Adrenal gland (tissue), 12 donors: ENCODE data around the gene LAMP1. TPM values are rescaled to one million over a fixed set of nuclear protein-coding genes. Genes with fewer than 3 reads are reported as not detected.

Experiments
- DNase-seq, 7 donors: peaks; one replicate each; pipeline ENCODE4 v3.0.0-alpha.2; 2019 to 2020
- H3K27ac ChIP-seq, 5 donors: fragments of 200-600 bp; sonication (generic) in 4 of 5; 1 replicate in 3 of 5; 2 replicates in 2 of 5; pipeline versions ENCODE4 v1.5.1 to v1.8.0; 2016 to 2020; ENCODE audit warnings: mild to moderate bottlenecking in 1 of 5
- H3K27me3 ChIP-seq: fragments of 200-600 bp; 2 replicates; pipeline ENCODE4 v1.8.0; 2021
- H3K36me3 ChIP-seq, 2 donors: fragments of 200-600 bp; replicated peaks in 1 of 2; 1 replicate in 1 of 2; 2 replicates in 1 of 2; pipeline versions ENCODE4 v1.5.1 to v1.8.0; 2018 to 2022
- H3K4me1 ChIP-seq, 2 donors: fragments of 200-600 bp; replicated peaks in 1 of 2; 1 replicate in 1 of 2; 2 replicates in 1 of 2; pipeline versions ENCODE4 v1.5.1 to v1.8.0; 2018 to 2021
- H3K4me3 ChIP-seq, 4 donors: fragments of 200-600 bp; sonication (generic) in 3 of 4; one replicate each; pipeline ENCODE4 v1.5.1; 2016 to 2018
- H3K9me3 ChIP-seq, 3 donors: fragments of 200-600 bp; sonication (generic) in 1 of 3; replicated peaks in 1 of 3; 1 replicate in 2 of 3; 2 replicates in 1 of 3; pipeline versions ENCODE4 v1.5.1 to v1.8.0; 2016 to 2021
- CTCF ChIP-seq, 6 experiments: fragments of 450-650 bp in 4 of 6; fragments of 200-600 bp in 2 of 6; sonication (generic) in 1 of 6; IDR thresholded peaks; 1 replicate in 5 of 6; 2 replicates in 1 of 6; pipeline versions ENCODE4 v1.5.1 to v1.8.0; 2016 to 2021; ENCODE audit warnings: antibody characterized with exemption in 6 of 6, mild to moderate bottlenecking in 2 of 6, moderate library complexity in 1 of 6
- POLR2A ChIP-seq, 2 donors: fragments of 450-650 bp; IDR thresholded peaks; one replicate each; pipeline ENCODE4 v1.6.1; 2017; ENCODE audit warnings: antibody characterized with exemption in 2 of 2, mild to moderate bottlenecking in 2 of 2, moderate library complexity in 1 of 2
- WGBS, 4 donors: extraction: QIAGEN DNeasy Blood & Tissue Kit in 2 of 4; methylation state at CpG; one replicate each; pipeline versions ENCODE4 v1.1.5 to v1.1.7; 2013 to 2017; 5-methylcytosine and 5-hydroxymethylcytosine counted together
- intact Hi-C, 2 donors: fragments of 100-400 bp; cut with DNase I; formaldehyde crosslinking; loops; one replicate each; pipeline versions ENCODE4 v1.14.1 to v1.15.0; 2022 to 2023
- polyA plus RNA-seq, 3 donors: library from polyadenylated mRNA; stranded (reverse); fragments of 200-250 nt in 2 of 3; fragments of 350-450 nt in 1 of 3; fragmentation: Illumina TruSeq in 1 of 3; extraction: RNeasy Lipid Tissue Mini Kit (QIAGEN cat#74804) in 1 of 3; gene quantifications; one replicate each; pipeline ENCODE4 v1.2.3, GENCODE V29; 2013 to 2014
- total RNA-seq, 9 donors: library from RNA; depleted of rRNA in 4 of 9; stranded (reverse); fragments of >200 nt in 4 of 9; fragments of 120-200 nt in 1 of 9; fragmentation: NEBNext Ultra II Directional in 1 of 9; extraction: Animal tissue kit (Norgen Biotek cat#: 25700) in 1 of 9; gene quantifications; one replicate each; pipeline versions ENCODE4 v1.1.0 to v1.2.4, GENCODE V29; 2013 to 2023
- donor health status: healthy with polysubstance abuse.
- donor health status: Bipolar disorder and iron deficiency.
- donor health status: DM: yes; HTN: yes; CAD: no.
- donor health status: DM: no; HTN: no; CAD: no.
- donor health status: DM: no; HTN: no; CAD: no.
- donor health status: DM: yes; HTN: yes; CAD: no.

LAMP1 gene
- total and polyA plus RNA-seq, 12 donors, result 40.6 to 267 (median 172) TPM

- H3K36me3 ChIP-seq, result no peaks in the 10 kb centered on the region
- H3K4me3 ChIP-seq, result peak overlapping the region in 2 of 4 donors; percentile 12 to 74
- H3K27me3 ChIP-seq, result no peaks in the 10 kb centered on the region
- 3 to 8% (median 7%) methylated on average over 22 to 35 of the region's 41 CpGs for WGBS, 4 donors
- H3K4me1 ChIP-seq, result peaks cover 8 to 9% of the 10 kb centered on the region in 2 donors
- peak in 4 of 7 donors; percentile 13 to 55 (median 44) for DNase-seq
- no peak for TF ChIP-seq CTCF (IDR thresholded peaks at IDR 0.05)
- intact Hi-C loops, result no loop called here
- H3K27ac ChIP-seq, result peak overlapping the region in 2 of 5 donors; percentile 40 to 71
- no peaks in the 10 kb centered on the region for H3K9me3 ChIP-seq
Observed at GRCh38 chr13:113364311-113364889, 67.4 kb downstream of the LAMP1 start.

GRCh38 chr13:113364901-113365582 lies 68.0 kb downstream of the LAMP1 start:
- H3K27me3 ChIP-seq, result no peaks in the 10 kb centered on the region
- 83 to 90% (median 85%) methylated on average over 16 to 41 of the region's 41 CpGs for WGBS, 4 donors
- peak in 3 of 7 donors; percentile 45 to 52 (median 49) for DNase-seq
- peak overlapping the region in 2 of 5 donors; percentile 40 to 71 for H3K27ac ChIP-seq
- intact Hi-C loops, result no loop called here
- no peaks in the 10 kb centered on the region for H3K9me3 ChIP-seq
- H3K4me1 ChIP-seq, result peaks cover 8 to 9% of the 10 kb centered on the region in 2 donors
- no peaks in the 10 kb centered on the region for H3K36me3 ChIP-seq
- TF ChIP-seq POLR2A (IDR thresholded peaks at IDR 0.05) (no peak), CTCF (IDR thresholded peaks at IDR 0.05) (no peak)
- peak overlapping the region in 1 of 4 donors; percentile 74 for H3K4me3 ChIP-seq

- no peaks in the 10 kb centered on the region for H3K9me3 ChIP-seq
- H3K4me1 ChIP-seq, result peaks cover 8 to 9% of the 10 kb centered on the region in 2 donors
- WGBS, 4 donors, result 94 to 96% (median 95%) methylated on average over 22 of the region's 22 CpGs
- no peaks in the 10 kb centered on the region for H3K27me3 ChIP-seq
- no peaks in the 10 kb centered on the region for H3K36me3 ChIP-seq
- no peak for DNase-seq
- TF ChIP-seq POLR2A (IDR thresholded peaks at IDR 0.05) (no peak), CTCF (IDR thresholded peaks at IDR 0.05) (no peak)
- H3K4me3 ChIP-seq, result no peak overlapping the region
- H3K27ac ChIP-seq, result no peak overlapping the region
- intact Hi-C loops, result no loop called here
Observed at GRCh38 chr13:113365583-113365970, 68.5 kb downstream of the LAMP1 start.

GRCh38 chr13:113365971-113366588 lies 69.0 kb downstream of the LAMP1 start:
- DNase-seq, result no peak
- Histone ChIP-seq H3K27ac (no peak overlapping the region), H3K36me3 (no peaks in the 10 kb centered on the region), H3K4me1 (peaks cover 8 to 9% of the 10 kb centered on the region in 2 donors), H3K9me3 (no peaks in the 10 kb centered on the region), H3K27me3 (no peaks in the 10 kb centered on the region), H3K4me3 (no peak overlapping the region)
- intact Hi-C loops, result no loop called here
- 83 to 92% (median 86%) methylated on average over 6 to 9 of the region's 9 CpGs for WGBS, 4 donors
- TF ChIP-seq POLR2A (IDR thresholded peaks at IDR 0.05), result no peak
- TF ChIP-seq CTCF (IDR thresholded peaks at IDR 0.05), result no peak
